GM12878 (cell line): ENCODE results near the gene FAM222B. TPM values are rescaled to one million over a fixed set of nuclear protein-coding genes. Genes with fewer than 3 reads are reported as not detected.

Experiments used
- ATAC-seq: fragments of 200-7000 bp; cut with Tn5 transposase; 3 replicates; pipeline ENCODE4 v1.9.1; 2020; ENCODE audit warnings: mild to moderate bottlenecking, moderate library complexity
- BruUV-seq: library from RNA; stranded (reverse); fragments of 400-500 nt; replicated peaks from 2 replicates; lab custom pipeline; 2021; lab: Mats Ljungman, UMichigan
- CTCF ChIA-PET: fragments of 300-600 bp; sonication (Branson Sonifier 250); formaldehyde crosslinking; extraction: SDS; loops from one replicate; lab custom pipeline; 2021; ENCODE audit warnings: inconsistent platforms; lab: Yijun Ruan, JAX
- POLR2A ChIA-PET: fragments of 350-600 bp; formaldehyde crosslinking; extraction: SDS; loops from one replicate; lab custom pipeline; 2021; ENCODE audit warnings: inconsistent platforms; lab: Charles Lee
- RAD21 ChIA-PET: fragments of 300-600 bp; sonication (Branson Sonifier 250); formaldehyde crosslinking; loops from one replicate; lab custom pipeline; 2023; ENCODE audit warnings: antibody characterized with exemption; ENCODE audit not compliant: unreplicated experiment; lab: Charles Lee
- SMC1A ChIA-PET: fragments of 300-600 bp; sonication (Branson Sonifier 250); formaldehyde crosslinking; loops from one replicate; lab custom pipeline; 2023; ENCODE audit not compliant: unreplicated experiment, uncharacterized antibody; lab: Charles Lee
- DNase-seq: peaks from one replicate; pipeline ENCODE4 v3.0.0-alpha.2; 2011; ENCODE audit warnings: low read depth, low spot score
- FAIRE-seq: peaks from 3 replicates; lab custom pipeline; 2011; peaks lifted over from hg19 to GRCh38; lab: Jason Lieb, UNC
- H2AFZ ChIP-seq: 2 replicates; pipeline ENCODE4 v1.6.0; 2011; ENCODE audit warnings: low read depth, low read length, control low read depth; ENCODE audit not compliant: control insufficient read depth
- H3K27ac ChIP-seq: 2 replicates; pipeline ENCODE4 v1.5.1; 2011; ENCODE audit warnings: control low read depth; ENCODE audit not compliant: control insufficient read depth, insufficient read depth
- H3K27me3 ChIP-seq, 2 experiments: replicated peaks in 1 of 2; 2 replicates each; pipeline versions ENCODE4 v1.6.0 to v1.6.1; 2011; ENCODE audit warnings: low read length in 1 of 2; ENCODE audit not compliant: control insufficient read depth in 2 of 2, insufficient read depth in 2 of 2
- H3K36me3 ChIP-seq, 2 experiments: 2 replicates each; pipeline ENCODE4 v1.5.1; 2011; ENCODE audit warnings: low read length in 1 of 2; ENCODE audit not compliant: control insufficient read depth in 2 of 2, insufficient read depth in 2 of 2
- H3K4me1 ChIP-seq: 2 replicates; pipeline ENCODE4 v1.6.1; 2011; ENCODE audit warnings: mild to moderate bottlenecking, low read length, moderate library complexity, mixed read lengths; ENCODE audit not compliant: control insufficient read depth, insufficient read depth
- H3K4me2 ChIP-seq: 2 replicates; pipeline ENCODE4 v1.6.0; 2011; ENCODE audit warnings: control low read depth; ENCODE audit not compliant: control insufficient read depth, insufficient read depth
- H3K4me3 ChIP-seq: fragments of 200-600 bp; sonication (generic); 2 replicates; pipeline ENCODE4 v1.5.1; 2016
- H3K79me2 ChIP-seq: 2 replicates; pipeline ENCODE4 v1.6.0; 2011; ENCODE audit warnings: low read length; ENCODE audit not compliant: control insufficient read depth, insufficient read depth
- H3K9ac ChIP-seq: 2 replicates; pipeline ENCODE4 v1.8.0; 2011; ENCODE audit warnings: low read length, control low read depth, mixed read lengths; ENCODE audit not compliant: control insufficient read depth, insufficient read depth
- H3K9me3 ChIP-seq: replicated peaks from 3 replicates; pipeline ENCODE4 v1.5.1; 2011; ENCODE audit warnings: mild to moderate bottlenecking, low read length; ENCODE audit not compliant: control insufficient read depth, insufficient read depth
- H4K20me1 ChIP-seq: 2 replicates; pipeline ENCODE4 v1.6.0; 2011; ENCODE audit not compliant: control insufficient read depth, insufficient read depth
- ATF7 ChIP-seq: fragments of 450-650 bp; IDR thresholded peaks from 2 replicates; pipeline ENCODE4 v1.6.1; 2016; ENCODE audit warnings: low read depth, mild to moderate bottlenecking
- CBX5 ChIP-seq: sonication (generic); IDR thresholded peaks from 2 replicates; pipeline ENCODE4 v1.6.1; 2016; ENCODE audit warnings: low read depth, moderate library complexity, mild to moderate bottlenecking, inconsistent platforms
- CEBPB ChIP-seq, 2 experiments: fragments of 150-350 bp in 1 of 2; IDR thresholded peaks; 2 replicates each; pipeline ENCODE4 v1.6.1; 2012 to 2014; ENCODE audit warnings: low read depth in 2 of 2, low read length in 2 of 2, borderline replicate concordance in 1 of 2, inconsistent platforms in 1 of 2
- HDGF ChIP-seq: fragments of 450-650 bp; IDR thresholded peaks from 2 replicates; pipeline ENCODE4 v1.6.1; 2016; ENCODE audit warnings: antibody characterized with exemption
- MEF2B ChIP-seq: fragments of 450-650 bp; IDR thresholded peaks from 2 replicates; pipeline ENCODE4 v1.6.1; 2018; ENCODE audit warnings: mild to moderate bottlenecking, moderate library complexity; ENCODE audit not compliant: partially characterized antibody, poor library complexity, severe bottlenecking
- RBBP5 ChIP-seq: fragments of 200-600 bp; sonication (generic); conservative IDR thresholded peaks from 2 replicates; pipeline ENCODE4 v1.6.1; 2016
- RCOR1 ChIP-seq: conservative IDR thresholded peaks from 2 replicates; pipeline ENCODE4 v1.6.1; 2012; ENCODE audit warnings: low read depth, low read length, improper control_type of control experiment
- STAT1 ChIP-seq: fragments of 450-650 bp; conservative IDR thresholded peaks from 2 replicates; pipeline ENCODE4 v1.6.1; 2014; ENCODE audit warnings: antibody characterized with exemption, mild to moderate bottlenecking
- USF1 ChIP-seq: IDR thresholded peaks from 2 replicates; pipeline ENCODE4 v1.6.1; 2011; ENCODE audit warnings: borderline replicate concordance, low read depth, mild to moderate bottlenecking, moderate library complexity, mixed read lengths, low read length; ENCODE audit not compliant: insufficient read depth; ENCODE audit errors: extremely low read length
- ZSCAN29 ChIP-seq: fragments of 450-650 bp; IDR thresholded peaks from 2 replicates; pipeline ENCODE4 v1.6.1; 2017; ENCODE audit warnings: mild to moderate bottlenecking, moderate library complexity
- WGBS: methylation state at CpG from one replicate; pipeline ENCODE4 v1.1.6; 2016; ENCODE audit warnings: low lambda C conversion rate; ENCODE audit not compliant: insufficient replicate concordance, insufficient coverage; ENCODE audit errors: missing lambda C conversion rate; 5-methylcytosine and 5-hydroxymethylcytosine counted together
- in situ Hi-C: fragments of 300-500 bp; cut with MboI; formaldehyde crosslinking; loops from 9 replicates; pipeline ENCODE4 v1.14.3; 2018; ENCODE audit warnings: mixed read lengths
- intact Hi-C: fragments of 100-400 bp; cut with micrococcal nuclease; formaldehyde crosslinking; loops from one replicate; pipeline ENCODE4 v1.14.2; 2022; ENCODE audit not compliant: unreplicated experiment
- polyA plus RNA-seq, 11 experiments: library from polyadenylated mRNA; depleted of rRNA in 4 of 11; unstranded in 6 of 11; stranded (reverse) in 5 of 11; fragments of >200 nt; fragmentation: Nextera tagmentation in 4 of 11; fragmentation: Illumina TruSeq in 1 of 11; extraction: Ambion mirVana in 4 of 11; extraction: Trizol in 1 of 11; gene quantifications; 1 replicate in 1 of 11; 2 replicates in 10 of 11; pipeline versions ENCODE4 v1.2.1 to v1.2.3, GENCODE V29; 2011 to 2016; ENCODE audit warnings: inconsistent platforms in 2 of 11, missing spikeins in 2 of 11, low read depth in 1 of 11
- total RNA-seq, 4 experiments: library from RNA; depleted of rRNA in 3 of 4; stranded (reverse); fragments of >200 nt in 3 of 4; fragmentation: Illumina TruSeq in 1 of 4; extraction: Trizol in 1 of 4; gene quantifications; 2 replicates each; pipeline versions ENCODE4 v1.2.1 to v1.2.3, GENCODE V29; 2013 to 2021
- TF ChIP-seq, protein P1 (sequence below): fragments of 450-650 bp; conservative IDR thresholded peaks from 2 replicates; pipeline ENCODE4 v1.6.1; 2017; ENCODE audit warnings: mild to moderate bottlenecking, moderate library complexity
- TF ChIP-seq, protein P2 (sequence below): fragments of 450-650 bp; IDR thresholded peaks from 2 replicates; pipeline ENCODE4 v1.6.1; 2017; ENCODE audit warnings: mild to moderate bottlenecking, moderate library complexity

FAM222B gene
- total and polyA plus RNA-seq, 10 of the 15 experiments (the other 5 are each of a cell fraction or from before 2014, with no cell fraction given), result 2.8 to 18.3 (median 6.4) TPM

DNA sequence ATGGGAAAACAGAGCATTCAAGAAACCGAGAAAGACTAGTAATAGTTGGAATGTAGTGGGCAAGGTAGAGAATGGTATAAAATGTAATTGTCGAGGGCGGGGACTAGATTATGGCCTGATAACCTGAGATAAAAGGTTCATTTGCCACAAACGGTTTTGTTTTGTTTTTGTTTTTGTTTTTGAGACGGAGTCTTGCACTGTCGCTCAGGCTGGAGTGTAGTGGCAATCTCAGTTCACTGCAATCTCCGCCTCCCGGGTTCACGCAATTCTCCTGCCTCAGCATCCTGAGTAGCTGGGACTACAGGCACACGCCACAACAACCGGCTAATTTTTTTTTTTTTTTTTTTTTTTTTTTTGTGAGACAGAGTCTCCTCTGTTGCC is 112.7 kb downstream of the FAM222B start (continued):
- TF ChIP-seq, protein P1, sequence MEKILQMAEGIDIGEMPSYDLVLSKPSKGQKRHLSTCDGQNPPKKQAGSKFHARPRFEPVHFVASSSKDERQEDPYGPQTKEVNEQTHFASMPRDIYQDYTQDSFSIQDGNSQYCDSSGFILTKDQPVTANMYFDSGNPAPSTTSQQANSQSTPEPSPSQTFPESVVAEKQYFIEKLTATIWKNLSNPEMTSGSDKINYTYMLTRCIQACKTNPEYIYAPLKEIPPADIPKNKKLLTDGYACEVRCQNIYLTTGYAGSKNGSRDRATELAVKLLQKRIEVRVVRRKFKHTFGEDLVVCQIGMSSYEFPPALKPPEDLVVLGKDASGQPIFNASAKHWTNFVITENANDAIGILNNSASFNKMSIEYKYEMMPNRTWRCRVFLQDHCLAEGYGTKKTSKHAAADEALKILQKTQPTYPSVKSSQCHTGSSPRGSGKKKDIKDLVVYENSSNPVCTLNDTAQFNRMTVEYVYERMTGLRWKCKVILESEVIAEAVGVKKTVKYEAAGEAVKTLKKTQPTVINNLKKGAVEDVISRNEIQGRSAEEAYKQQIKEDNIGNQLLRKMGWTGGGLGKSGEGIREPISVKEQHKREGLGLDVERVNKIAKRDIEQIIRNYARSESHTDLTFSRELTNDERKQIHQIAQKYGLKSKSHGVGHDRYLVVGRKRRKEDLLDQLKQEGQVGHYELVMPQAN, result no peak
- no peak for TF ChIP-seq CBX5
- TF ChIP-seq STAT1, result no peak
- no peak for TF ChIP-seq RBBP5

GRCh38 chr17:28728364-28729200 is 114.0 kb downstream of the FAM222B start, which contains the start of gene NEK8:
TSS of gene NEK8 (plus strand) at chr17:28728788. CDS start at chr17:28728814, 26 bp downstream.
- Histone ChIP-seq H3K9me3 (no peaks in the 10 kb centered on the region), H3K79me2 (peaks cover 8% of the 10 kb centered on the region), H2AFZ (peak within 1 kb of the TSS; percentile 72), H3K36me3 (peaks cover 0 to 7% of the 10 kb centered on the region in 2 experiments; a peak in 2 of 4 replicates), H4K20me1 (no peaks in the 10 kb centered on the region), H3K4me2 (peak within 1 kb of the TSS; percentile 94), H3K27ac (peak within 1 kb of the TSS; percentile 94), H3K4me3 (peak within 1 kb of the TSS; percentile 67), H3K27me3 (no peaks in the 10 kb centered on the region), H3K9ac (peak within 1 kb of the TSS; percentile 77), H3K4me1 (peaks cover 18% of the 10 kb centered on the region)
- ChIA-PET SMC1A (interaction anchor here (0.8 to 11.3 kb wide), 12 partner anchors 9 to 225 kb away, joined by 3 to 326 read pairs (median 9); partner anchors contain the start of genes FAM222B, FLOT2, RPL23A and TRAF4), POLR2A (interaction anchor here (0.5 to 17.2 kb wide), 23 partner anchors 9 to 420 kb away, joined by 3 to 485 read pairs (median 6); partner anchors contain the start of genes ALDOC, BLTP2, FAM222B and FLOT2), RAD21 (interaction anchor here (0.9 to 6.8 kb wide), 23 partner anchors 9 to 411 kb away, joined by 3 to 375 read pairs (median 12); partner anchors contain the start of genes BLTP2, DHRS13, FLOT2 and PHF12), CTCF (interaction anchor here (0.7 to 12.6 kb wide), 14 partner anchors 8 to 419 kb away, joined by 3 to 394 read pairs (median 32); partner anchors contain the start of genes BLTP2, DHRS13, FAM222B and FLOT2)
- BruUV-seq, result TSS peak; percentile 70
- WGBS, result 1% methylated on average over 64 of the region's 64 CpGs
- ATAC-seq (peak; percentile 37), FAIRE-seq (peak; percentile 89), DNase-seq (peak; percentile 88)
- in situ Hi-C loops, result loop anchor here (25.0 kb wide), 1 partner anchor 1266 kb away; the partner anchor contains the start of gene KSR1
- intact Hi-C loops, result loop anchor here (1.0 to 10.0 kb wide), 3 partner anchors 10 to 386 kb away; partner anchors contain the start of gene FAM222B
- no peak for TF ChIP-seq ZSCAN29
- peak; percentile 69 for TF ChIP-seq HDGF
- TF ChIP-seq CEBPB (IDR thresholded peaks at IDR 0.05; ENCODE audit: borderline replicate concordance in 1 of 2, low read depth in 2 of 2, low read length in 2 of 2), result no peak
- TF ChIP-seq, protein P2, sequence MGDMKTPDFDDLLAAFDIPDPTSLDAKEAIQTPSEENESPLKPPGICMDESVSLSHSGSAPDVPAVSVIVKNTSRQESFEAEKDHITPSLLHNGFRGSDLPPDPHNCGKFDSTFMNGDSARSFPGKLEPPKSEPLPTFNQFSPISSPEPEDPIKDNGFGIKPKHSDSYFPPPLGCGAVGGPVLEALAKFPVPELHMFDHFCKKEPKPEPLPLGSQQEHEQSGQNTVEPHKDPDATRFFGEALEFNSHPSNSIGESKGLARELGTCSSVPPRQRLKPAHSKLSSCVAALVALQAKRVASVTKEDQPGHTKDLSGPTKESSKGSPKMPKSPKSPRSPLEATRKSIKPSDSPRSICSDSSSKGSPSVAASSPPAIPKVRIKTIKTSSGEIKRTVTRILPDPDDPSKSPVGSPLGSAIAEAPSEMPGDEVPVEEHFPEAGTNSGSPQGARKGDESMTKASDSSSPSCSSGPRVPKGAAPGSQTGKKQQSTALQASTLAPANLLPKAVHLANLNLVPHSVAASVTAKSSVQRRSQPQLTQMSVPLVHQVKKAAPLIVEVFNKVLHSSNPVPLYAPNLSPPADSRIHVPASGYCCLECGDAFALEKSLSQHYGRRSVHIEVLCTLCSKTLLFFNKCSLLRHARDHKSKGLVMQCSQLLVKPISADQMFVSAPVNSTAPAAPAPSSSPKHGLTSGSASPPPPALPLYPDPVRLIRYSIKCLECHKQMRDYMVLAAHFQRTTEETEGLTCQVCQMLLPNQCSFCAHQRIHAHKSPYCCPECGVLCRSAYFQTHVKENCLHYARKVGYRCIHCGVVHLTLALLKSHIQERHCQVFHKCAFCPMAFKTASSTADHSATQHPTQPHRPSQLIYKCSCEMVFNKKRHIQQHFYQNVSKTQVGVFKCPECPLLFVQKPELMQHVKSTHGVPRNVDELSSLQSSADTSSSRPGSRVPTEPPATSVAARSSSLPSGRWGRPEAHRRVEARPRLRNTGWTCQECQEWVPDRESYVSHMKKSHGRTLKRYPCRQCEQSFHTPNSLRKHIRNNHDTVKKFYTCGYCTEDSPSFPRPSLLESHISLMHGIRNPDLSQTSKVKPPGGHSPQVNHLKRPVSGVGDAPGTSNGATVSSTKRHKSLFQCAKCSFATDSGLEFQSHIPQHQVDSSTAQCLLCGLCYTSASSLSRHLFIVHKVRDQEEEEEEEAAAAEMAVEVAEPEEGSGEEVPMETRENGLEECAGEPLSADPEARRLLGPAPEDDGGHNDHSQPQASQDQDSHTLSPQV, result no peak
- TF ChIP-seq RCOR1, result no peak
- TF ChIP-seq ATF7, result peak; percentile 57; the same call in 1 of the 2 replicates
- no peak for TF ChIP-seq USF1
- peak; percentile 45; the same call in 1 of the 2 replicates for TF ChIP-seq STAT1
- TF ChIP-seq MEF2B, result no peak
